ENCODE data around the gene EXOC6B. TPM values are rescaled to one million over a fixed set of nuclear protein-coding genes. Genes with fewer than 3 reads are reported as not detected.
A peak's percentile ranks its signal among the peaks of the same experiment; 100 is the strongest.
"Not testable (repeated sequence)": the region's sequence is repeated elsewhere in the genome, so short reads cannot be mapped to it uniquely, and the experiment has no call there.

Gene EXOC6B
- total RNA-seq, 1 donor from 2014 or later = 46.1 TPM

DNA sequence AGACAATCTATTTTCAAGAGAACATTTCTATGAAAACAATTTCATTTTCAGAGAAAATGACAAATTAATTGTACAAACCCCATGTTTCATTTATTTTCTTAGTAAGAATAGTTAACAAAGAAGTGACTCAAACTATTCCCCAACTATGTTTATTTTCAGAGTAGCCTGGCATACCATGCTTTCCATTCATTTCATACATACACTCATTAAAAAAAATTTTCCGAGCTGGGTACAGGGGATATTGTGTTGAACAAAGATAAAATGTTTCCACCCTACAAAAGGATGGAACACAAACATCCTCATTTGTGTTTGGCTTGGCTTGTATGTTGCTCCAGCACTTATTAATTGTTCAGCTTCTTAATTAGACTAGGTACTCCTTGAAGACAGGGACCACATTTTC, 331.4 kb downstream of the EXOC6B start:
- Mint-ChIP-seq H3K4me1 (ENCODE audit: unreplicated experiment) (no peaks in the 10 kb centered on the region), H3K9me3 (no peaks in the 10 kb centered on the region), H3K4me3 (no peak overlapping the region), H3K27me3 (no peaks in the 10 kb centered on the region), H3K27ac (no peak overlapping the region), H3K36me3 (peaks cover 33% of the 10 kb centered on the region)
- DNase-seq (ENCODE audit: extremely low spot score, unreplicated experiment) = no peak
- TF ChIP-seq, protein P1, sequence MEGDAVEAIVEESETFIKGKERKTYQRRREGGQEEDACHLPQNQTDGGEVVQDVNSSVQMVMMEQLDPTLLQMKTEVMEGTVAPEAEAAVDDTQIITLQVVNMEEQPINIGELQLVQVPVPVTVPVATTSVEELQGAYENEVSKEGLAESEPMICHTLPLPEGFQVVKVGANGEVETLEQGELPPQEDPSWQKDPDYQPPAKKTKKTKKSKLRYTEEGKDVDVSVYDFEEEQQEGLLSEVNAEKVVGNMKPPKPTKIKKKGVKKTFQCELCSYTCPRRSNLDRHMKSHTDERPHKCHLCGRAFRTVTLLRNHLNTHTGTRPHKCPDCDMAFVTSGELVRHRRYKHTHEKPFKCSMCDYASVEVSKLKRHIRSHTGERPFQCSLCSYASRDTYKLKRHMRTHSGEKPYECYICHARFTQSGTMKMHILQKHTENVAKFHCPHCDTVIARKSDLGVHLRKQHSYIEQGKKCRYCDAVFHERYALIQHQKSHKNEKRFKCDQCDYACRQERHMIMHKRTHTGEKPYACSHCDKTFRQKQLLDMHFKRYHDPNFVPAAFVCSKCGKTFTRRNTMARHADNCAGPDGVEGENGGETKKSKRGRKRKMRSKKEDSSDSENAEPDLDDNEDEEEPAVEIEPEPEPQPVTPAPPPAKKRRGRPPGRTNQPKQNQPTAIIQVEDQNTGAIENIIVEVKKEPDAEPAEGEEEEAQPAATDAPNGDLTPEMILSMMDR (conservative IDR thresholded peaks at IDR 0.05) = no peak

GRCh38 chr2:72484622-72485021, 341.2 kb downstream of the EXOC6B start:
- peaks cover 50% of the 10 kb centered on the region for H3K36me3 Mint-ChIP-seq
- H3K27ac Mint-ChIP-seq; H3K9me3 Mint-ChIP-seq; H3K4me1 Mint-ChIP-seq (ENCODE audit: unreplicated experiment); H3K4me3 Mint-ChIP-seq; DNase-seq (ENCODE audit: extremely low spot score, unreplicated experiment); H3K27me3 Mint-ChIP-seq: not testable (repeated sequence)

DNA sequence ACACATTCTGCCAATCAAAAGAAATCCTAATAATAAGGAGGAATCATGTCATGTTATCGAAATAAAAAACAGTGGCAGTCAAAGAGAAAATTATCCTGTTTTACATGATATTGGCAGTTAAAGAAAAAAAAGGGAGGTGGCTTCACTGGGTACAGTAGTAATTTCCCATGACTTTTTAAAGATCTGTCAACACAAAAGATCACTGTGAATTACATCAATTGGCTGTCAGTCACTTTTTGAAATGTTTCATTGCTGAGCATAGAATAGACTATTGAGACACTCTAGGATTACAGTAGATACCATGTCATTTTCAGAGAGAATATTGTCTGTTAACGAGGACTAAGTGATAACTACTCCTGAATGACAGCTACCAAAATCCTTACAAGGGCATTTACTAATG, 342.5 kb downstream of the EXOC6B start:
- peaks cover 52% of the 10 kb centered on the region for H3K36me3 Mint-ChIP-seq
- TF ChIP-seq, protein P1 (conservative IDR thresholded peaks at IDR 0.05) = no peak
- no peak overlapping the region for H3K27ac Mint-ChIP-seq
- H3K4me3 Mint-ChIP-seq = no peak overlapping the region
- DNase-seq (ENCODE audit: extremely low spot score, unreplicated experiment) = no peak
- peaks cover 9% of the 10 kb centered on the region for H3K9me3 Mint-ChIP-seq
- no peaks in the 10 kb centered on the region for H3K4me1 Mint-ChIP-seq (ENCODE audit: unreplicated experiment)
- H3K27me3 Mint-ChIP-seq = no peaks in the 10 kb centered on the region

GRCh38 chr2:72475246-72475645, 350.6 kb downstream of the EXOC6B start:
- Mint-ChIP-seq H3K4me1 (ENCODE audit: unreplicated experiment) (no peaks in the 10 kb centered on the region), H3K9me3 (peaks cover 17% of the 10 kb centered on the region), H3K4me3 (no peak overlapping the region), H3K27ac (no peak overlapping the region), H3K27me3 (no peaks in the 10 kb centered on the region), H3K36me3 (peaks cover 47% of the 10 kb centered on the region)
- no peak for DNase-seq (ENCODE audit: extremely low spot score, unreplicated experiment)
- TF ChIP-seq, protein P1 (conservative IDR thresholded peaks at IDR 0.05) = no peak

DNA sequence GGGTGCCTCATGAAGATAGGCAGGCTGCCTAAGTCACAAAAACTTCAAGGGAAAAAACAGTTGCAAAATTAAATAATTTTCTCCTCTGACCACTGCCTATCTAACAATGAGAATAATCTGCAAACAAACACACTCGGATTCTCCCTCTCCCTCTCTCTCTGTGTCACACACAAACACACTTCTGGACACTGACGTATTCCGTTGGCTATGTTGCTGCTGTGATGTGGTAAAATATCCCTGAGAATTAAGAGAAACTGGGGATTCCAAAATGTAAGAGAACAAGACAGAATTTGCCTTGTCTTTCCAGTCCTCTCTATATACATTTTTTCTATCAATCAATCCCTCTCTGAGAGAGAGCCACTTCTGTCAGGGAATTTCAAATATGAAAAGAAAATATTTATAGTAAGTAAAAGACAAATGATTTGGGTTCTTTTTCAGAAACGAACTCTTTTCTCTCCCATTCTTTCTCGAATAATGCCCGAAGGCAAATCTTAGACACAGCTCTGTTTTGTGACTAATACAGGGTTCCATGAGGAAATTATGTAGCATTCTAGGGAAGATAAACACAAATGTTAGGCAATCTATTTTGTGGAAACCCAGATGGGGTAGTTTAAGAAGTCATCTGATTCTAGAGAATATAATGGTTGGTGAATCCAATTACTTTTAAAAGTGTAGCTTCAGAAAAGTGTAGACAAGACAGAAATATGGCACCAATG, 367.9 kb downstream of the EXOC6B start:
- Mint-ChIP-seq H3K36me3 (peaks cover 11% of the 10 kb centered on the region), H3K9me3 (no peaks in the 10 kb centered on the region), H3K4me1 (ENCODE audit: unreplicated experiment) (peaks cover 18% of the 10 kb centered on the region), H3K27ac (peak overlapping the region; percentile 21), H3K4me3 (no peak overlapping the region), H3K27me3 (no peaks in the 10 kb centered on the region)
- no peak for DNase-seq (ENCODE audit: extremely low spot score, unreplicated experiment)
- TF ChIP-seq, protein P1 (conservative IDR thresholded peaks at IDR 0.05) = no peak

- TF ChIP-seq, protein P1 (conservative IDR thresholded peaks at IDR 0.05) = no peak
- Mint-ChIP-seq H3K9me3 (no peaks in the 10 kb centered on the region), H3K27me3 (no peaks in the 10 kb centered on the region), H3K4me3 (no peak overlapping the region), H3K4me1 (ENCODE audit: unreplicated experiment) (peaks cover 18% of the 10 kb centered on the region), H3K27ac (no peak overlapping the region), H3K36me3 (peaks cover 11% of the 10 kb centered on the region)
- DNase-seq (ENCODE audit: extremely low spot score, unreplicated experiment) = no peak
Observed at GRCh38 chr2:72454189-72454588, 371.6 kb downstream of the EXOC6B start.
